OCI-LY1 (cell line): ENCODE measurements around the gene AIP.

Experiments used
- H2AFZ ChIP-seq: fragments of 200-600 bp; sonication (generic), shearing (Covaris generic); 2 replicates; pipeline ENCODE4 v1.6.0; 2014; ENCODE audit warnings: antibody characterized with exemption, mild to moderate bottlenecking, low read length
- H3F3A ChIP-seq: fragments of 200-600 bp; sonication (generic), shearing (Covaris generic); 2 replicates; pipeline ENCODE4 v1.6.0; 2014; ENCODE audit warnings: mild to moderate bottlenecking, antibody characterized with exemption, low read length, moderate library complexity; ENCODE audit not compliant: insufficient read depth
- H3K27ac ChIP-seq: fragments of 200-600 bp; sonication (generic); 2 replicates; pipeline ENCODE4 v1.5.1; 2014; ENCODE audit warnings: low read length, mixed run types, mild to moderate bottlenecking, low read depth; ENCODE audit not compliant: poor library complexity, severe bottlenecking
- H3K27me3 ChIP-seq: fragments of 200-600 bp; sonication (generic); 2 replicates; pipeline ENCODE4 v1.6.0; 2014; ENCODE audit warnings: antibody characterized with exemption, mild to moderate bottlenecking, low read length, moderate library complexity; ENCODE audit not compliant: insufficient read depth
- H3K36me3 ChIP-seq: fragments of 200-600 bp; sonication (generic); 2 replicates; pipeline ENCODE4 v1.6.1; 2014; ENCODE audit warnings: mild to moderate bottlenecking, antibody characterized with exemption, low read length, moderate library complexity, mixed read lengths; ENCODE audit not compliant: insufficient read depth
- H3K4me1 ChIP-seq: fragments of 200-600 bp; sonication (generic); 2 replicates; pipeline ENCODE4 v1.5.1; 2014; ENCODE audit warnings: mild to moderate bottlenecking, low read length, moderate library complexity; ENCODE audit not compliant: insufficient read depth, severe bottlenecking
- H3K4me2 ChIP-seq: fragments of 200-600 bp; sonication (generic), shearing (Covaris generic); 2 replicates; pipeline ENCODE4 v1.6.1; 2014; ENCODE audit warnings: low read length
- H3K4me3 ChIP-seq: fragments of 200-600 bp; sonication (generic); 2 replicates; pipeline ENCODE4 v1.5.1; 2014; ENCODE audit warnings: low read length, low read depth, mild to moderate bottlenecking, mixed read lengths; ENCODE audit not compliant: poor library complexity, severe bottlenecking
- H3K79me2 ChIP-seq: fragments of 200-600 bp; shearing (Covaris generic); 2 replicates; pipeline ENCODE4 v1.6.1; 2016; ENCODE audit warnings: mixed run types, low read length, mixed read lengths; ENCODE audit not compliant: insufficient read depth
- H3K9ac ChIP-seq: fragments of 200-600 bp; sonication (generic), shearing (Covaris generic); 2 replicates; pipeline ENCODE4 v1.6.1; 2014; ENCODE audit warnings: mild to moderate bottlenecking, low read length, mixed read lengths
- H3K9me2 ChIP-seq: fragments of 200-600 bp; sonication (generic), shearing (Covaris generic); 2 replicates; pipeline ENCODE4 v1.6.1; 2014; ENCODE audit warnings: low read depth, mild to moderate bottlenecking, low read length, mixed read lengths
- H3K9me3 ChIP-seq: fragments of 200-600 bp; shearing (Covaris generic); 2 replicates; pipeline ENCODE4 v1.6.1; 2014; ENCODE audit warnings: low read length, mixed read lengths
- H4K20me1 ChIP-seq: fragments of 200-600 bp; sonication (generic), shearing (Covaris generic); 2 replicates; pipeline ENCODE4 v1.6.0; 2016; ENCODE audit warnings: mild to moderate bottlenecking, low read length; ENCODE audit not compliant: insufficient read depth
- EZH2 ChIP-seq: fragments of 200-600 bp; sonication (generic), shearing (Covaris generic); IDR thresholded peaks from 2 replicates; pipeline ENCODE4 v1.8.0; 2017; ENCODE audit warnings: borderline replicate concordance, mixed run types, mild to moderate bottlenecking, antibody characterized with exemption, low read length, moderate library complexity, mixed read lengths
- TF ChIP-seq, protein P1 (sequence below): fragments of 200-600 bp; sonication (generic), shearing (Covaris generic); IDR thresholded peaks from 2 replicates; pipeline ENCODE4 v1.5.1; 2017; ENCODE audit warnings: mild to moderate bottlenecking, antibody characterized with exemption, low read length, moderate library complexity, mixed read lengths

AIP gene

DNA sequence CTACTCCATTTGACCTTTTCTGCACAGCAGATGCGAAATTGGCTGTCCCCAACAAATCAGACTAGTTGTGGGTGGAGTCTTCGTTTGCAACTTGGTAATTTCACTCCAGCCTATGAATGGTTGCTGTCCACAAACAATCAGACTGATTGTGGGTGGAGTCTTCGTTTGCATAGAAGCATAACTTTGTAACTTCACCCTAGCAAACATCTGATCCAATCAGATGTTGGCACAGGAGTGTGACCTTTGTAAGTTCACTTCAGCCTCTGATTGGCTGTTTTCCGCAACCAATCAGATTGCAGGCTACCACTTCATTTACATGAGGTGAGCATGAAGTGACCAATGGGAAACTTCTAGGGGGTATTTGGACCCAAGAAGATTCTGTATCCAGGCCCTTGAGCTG is 56.7 kb downstream of the AIP start:
- H3K9ac ChIP-seq: no peak overlapping the region
- H2AFZ ChIP-seq: no peak overlapping the region
- no peak overlapping the region for H3K4me2 ChIP-seq
- H3K36me3 ChIP-seq: no peaks in the 10 kb centered on the region
- H3K9me3 ChIP-seq: peaks cover 7% of the 10 kb centered on the region
- H3K9me2 ChIP-seq: no peaks in the 10 kb centered on the region
- H3K4me3 ChIP-seq: no peak overlapping the region
- H3K27ac ChIP-seq: no peak overlapping the region
- no peaks in the 10 kb centered on the region for H3K79me2 ChIP-seq
- H3K4me1 ChIP-seq: peaks cover 1% of the 10 kb centered on the region
- no peaks in the 10 kb centered on the region for H4K20me1 ChIP-seq
- H3F3A ChIP-seq: no peaks in the 10 kb centered on the region
- TF ChIP-seq EZH2: no peak
- TF ChIP-seq, protein P1, sequence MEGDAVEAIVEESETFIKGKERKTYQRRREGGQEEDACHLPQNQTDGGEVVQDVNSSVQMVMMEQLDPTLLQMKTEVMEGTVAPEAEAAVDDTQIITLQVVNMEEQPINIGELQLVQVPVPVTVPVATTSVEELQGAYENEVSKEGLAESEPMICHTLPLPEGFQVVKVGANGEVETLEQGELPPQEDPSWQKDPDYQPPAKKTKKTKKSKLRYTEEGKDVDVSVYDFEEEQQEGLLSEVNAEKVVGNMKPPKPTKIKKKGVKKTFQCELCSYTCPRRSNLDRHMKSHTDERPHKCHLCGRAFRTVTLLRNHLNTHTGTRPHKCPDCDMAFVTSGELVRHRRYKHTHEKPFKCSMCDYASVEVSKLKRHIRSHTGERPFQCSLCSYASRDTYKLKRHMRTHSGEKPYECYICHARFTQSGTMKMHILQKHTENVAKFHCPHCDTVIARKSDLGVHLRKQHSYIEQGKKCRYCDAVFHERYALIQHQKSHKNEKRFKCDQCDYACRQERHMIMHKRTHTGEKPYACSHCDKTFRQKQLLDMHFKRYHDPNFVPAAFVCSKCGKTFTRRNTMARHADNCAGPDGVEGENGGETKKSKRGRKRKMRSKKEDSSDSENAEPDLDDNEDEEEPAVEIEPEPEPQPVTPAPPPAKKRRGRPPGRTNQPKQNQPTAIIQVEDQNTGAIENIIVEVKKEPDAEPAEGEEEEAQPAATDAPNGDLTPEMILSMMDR: no peak
- H3K27me3 ChIP-seq: no peaks in the 10 kb centered on the region; the same call in 1 of the 2 replicates
